ENCODE results near the gene GALR2.

The GALR2 gene

DNA sequence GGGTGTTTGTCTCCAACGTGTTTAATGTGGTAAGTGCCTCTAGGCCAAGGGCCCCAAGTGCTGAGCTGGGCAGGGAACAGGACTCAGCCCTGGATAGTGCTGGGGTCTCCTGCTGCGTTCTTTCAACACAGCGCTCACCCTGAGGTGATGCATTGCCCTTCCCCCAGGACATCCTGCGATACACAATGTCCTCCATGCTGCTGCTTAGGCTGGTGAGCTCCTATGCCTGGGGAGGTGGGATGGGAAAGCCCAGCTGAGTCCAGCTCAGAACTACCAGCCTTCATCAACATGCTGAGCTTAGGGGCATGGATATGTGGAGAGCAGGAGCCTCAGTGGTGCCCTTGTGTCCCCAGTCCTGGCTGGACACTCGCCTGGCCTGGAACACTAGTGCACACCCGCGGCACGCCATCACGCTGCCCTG, 5.0 kb downstream of the GALR2 start:
- TF ChIP-seq, protein P1, sequence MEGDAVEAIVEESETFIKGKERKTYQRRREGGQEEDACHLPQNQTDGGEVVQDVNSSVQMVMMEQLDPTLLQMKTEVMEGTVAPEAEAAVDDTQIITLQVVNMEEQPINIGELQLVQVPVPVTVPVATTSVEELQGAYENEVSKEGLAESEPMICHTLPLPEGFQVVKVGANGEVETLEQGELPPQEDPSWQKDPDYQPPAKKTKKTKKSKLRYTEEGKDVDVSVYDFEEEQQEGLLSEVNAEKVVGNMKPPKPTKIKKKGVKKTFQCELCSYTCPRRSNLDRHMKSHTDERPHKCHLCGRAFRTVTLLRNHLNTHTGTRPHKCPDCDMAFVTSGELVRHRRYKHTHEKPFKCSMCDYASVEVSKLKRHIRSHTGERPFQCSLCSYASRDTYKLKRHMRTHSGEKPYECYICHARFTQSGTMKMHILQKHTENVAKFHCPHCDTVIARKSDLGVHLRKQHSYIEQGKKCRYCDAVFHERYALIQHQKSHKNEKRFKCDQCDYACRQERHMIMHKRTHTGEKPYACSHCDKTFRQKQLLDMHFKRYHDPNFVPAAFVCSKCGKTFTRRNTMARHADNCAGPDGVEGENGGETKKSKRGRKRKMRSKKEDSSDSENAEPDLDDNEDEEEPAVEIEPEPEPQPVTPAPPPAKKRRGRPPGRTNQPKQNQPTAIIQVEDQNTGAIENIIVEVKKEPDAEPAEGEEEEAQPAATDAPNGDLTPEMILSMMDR (conservative IDR thresholded peaks at IDR 0.05; ENCODE audit: low read depth) = no peak
- POLR2A ChIA-PET (ENCODE audit: low non-redundant PET) = interaction anchor here (1.0 kb wide), 1 partner anchor 185 kb away, joined by 3 read pairs; no protein-coding TSS in a partner anchor
- DNase-seq (ENCODE audit: low spot score) = no peak
- CTCF ChIA-PET = interaction anchor here (1.8 kb wide), 1 partner anchor 200 kb away, joined by 5 read pairs; no protein-coding TSS in a partner anchor
- no peak overlapping the region for H3K27ac ChIP-seq

DNA sequence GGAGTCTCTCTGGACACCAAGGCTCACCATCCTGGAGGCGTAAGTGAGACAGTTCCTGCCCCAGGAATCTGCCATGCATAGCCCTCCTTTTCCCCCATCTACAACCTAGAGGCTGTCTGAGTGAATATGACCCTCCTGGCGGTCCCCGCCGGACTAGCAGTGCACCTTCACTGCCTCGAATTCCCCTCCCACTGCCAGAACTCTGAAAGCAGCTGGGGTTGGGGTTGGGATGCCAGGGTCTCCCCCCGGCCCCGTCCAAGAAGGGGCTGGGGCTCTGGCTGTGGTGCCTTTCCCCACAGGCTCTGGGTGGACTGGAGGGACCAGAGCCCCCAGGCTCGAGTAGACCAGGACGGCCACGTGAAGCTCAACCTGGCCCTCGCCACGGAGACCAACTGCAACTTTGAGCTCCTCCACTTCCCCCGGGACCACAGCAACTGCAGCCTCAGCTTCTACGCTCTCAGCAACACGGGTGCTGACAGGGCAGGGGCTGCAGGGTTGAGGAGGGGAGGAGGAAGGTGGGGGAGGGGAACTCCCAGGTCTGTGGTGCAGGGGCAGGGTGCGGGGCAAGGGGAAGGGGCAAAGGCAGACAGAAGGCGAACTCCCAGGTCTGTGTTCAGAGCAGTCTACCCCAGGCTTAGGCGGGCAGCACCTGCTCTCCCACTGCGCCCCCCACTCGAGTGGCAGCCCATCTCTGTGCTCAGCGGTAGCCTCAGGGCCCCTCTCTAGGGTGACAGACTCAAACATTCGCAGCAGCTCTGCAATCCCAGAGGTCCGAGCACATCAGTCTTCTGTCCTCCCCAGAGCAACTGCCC, 5.6 kb downstream of the GALR2 start:
- TF ChIP-seq, protein P1 (conservative IDR thresholded peaks at IDR 0.05; ENCODE audit: low read depth) = no peak

DNA sequence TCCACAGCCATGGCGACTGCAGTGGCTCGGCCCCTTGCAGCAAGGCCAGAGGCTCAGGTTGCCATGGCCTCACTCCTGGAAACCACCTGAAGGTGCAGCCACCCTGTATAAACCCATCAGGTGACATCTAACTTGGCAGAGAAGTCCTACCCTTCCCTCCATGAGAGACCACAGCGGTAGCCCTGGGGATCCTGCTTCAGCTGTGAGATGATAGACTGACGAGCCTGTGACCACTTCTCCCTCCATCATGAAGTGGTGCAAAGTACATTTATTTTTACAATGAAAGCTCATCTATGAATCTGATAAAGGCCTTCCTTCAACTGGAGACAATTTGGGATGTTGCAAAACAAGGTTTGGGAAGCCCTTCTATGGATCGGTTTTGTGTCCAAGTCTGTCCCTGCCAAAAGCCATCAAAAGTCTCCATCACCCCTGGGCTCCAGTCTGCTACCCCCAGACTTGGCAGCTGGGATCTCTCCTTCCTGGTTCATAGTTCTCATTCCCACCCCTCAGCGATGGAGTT, 6.2 kb downstream of the GALR2 start:
- ChIA-PET POLR2A (ENCODE audit: low non-redundant PET) (interaction anchor here (1.0 kb wide), 1 partner anchor 184 kb away, joined by 3 read pairs; no protein-coding TSS in a partner anchor), CTCF (interaction anchor here (0.7 to 1.8 kb wide), 2 partner anchors 80 to 198 kb away, joined by 4 to 5 read pairs; partner anchors contain the start of gene CDK3)
- H3K27ac ChIP-seq = no peak overlapping the region
- TF ChIP-seq, protein P1 (conservative IDR thresholded peaks at IDR 0.05; ENCODE audit: low read depth) = no peak
- DNase-seq (ENCODE audit: low spot score) = no peak

More for the DNA sequence above, 5.6 kb downstream of the GALR2 start:
- no peak overlapping the region for H3K27ac ChIP-seq
- DNase-seq (ENCODE audit: low spot score) = no peak
- POLR2A ChIA-PET (ENCODE audit: low non-redundant PET) = interaction anchor here (1.0 kb wide), 1 partner anchor 185 kb away, joined by 3 read pairs; no protein-coding TSS in a partner anchor
- CTCF ChIA-PET = interaction anchor here (0.6 to 1.8 kb wide), 3 partner anchors 78 to 199 kb away, joined by 3 to 5 read pairs (median 4); partner anchors contain the start of gene CDK3

DNA sequence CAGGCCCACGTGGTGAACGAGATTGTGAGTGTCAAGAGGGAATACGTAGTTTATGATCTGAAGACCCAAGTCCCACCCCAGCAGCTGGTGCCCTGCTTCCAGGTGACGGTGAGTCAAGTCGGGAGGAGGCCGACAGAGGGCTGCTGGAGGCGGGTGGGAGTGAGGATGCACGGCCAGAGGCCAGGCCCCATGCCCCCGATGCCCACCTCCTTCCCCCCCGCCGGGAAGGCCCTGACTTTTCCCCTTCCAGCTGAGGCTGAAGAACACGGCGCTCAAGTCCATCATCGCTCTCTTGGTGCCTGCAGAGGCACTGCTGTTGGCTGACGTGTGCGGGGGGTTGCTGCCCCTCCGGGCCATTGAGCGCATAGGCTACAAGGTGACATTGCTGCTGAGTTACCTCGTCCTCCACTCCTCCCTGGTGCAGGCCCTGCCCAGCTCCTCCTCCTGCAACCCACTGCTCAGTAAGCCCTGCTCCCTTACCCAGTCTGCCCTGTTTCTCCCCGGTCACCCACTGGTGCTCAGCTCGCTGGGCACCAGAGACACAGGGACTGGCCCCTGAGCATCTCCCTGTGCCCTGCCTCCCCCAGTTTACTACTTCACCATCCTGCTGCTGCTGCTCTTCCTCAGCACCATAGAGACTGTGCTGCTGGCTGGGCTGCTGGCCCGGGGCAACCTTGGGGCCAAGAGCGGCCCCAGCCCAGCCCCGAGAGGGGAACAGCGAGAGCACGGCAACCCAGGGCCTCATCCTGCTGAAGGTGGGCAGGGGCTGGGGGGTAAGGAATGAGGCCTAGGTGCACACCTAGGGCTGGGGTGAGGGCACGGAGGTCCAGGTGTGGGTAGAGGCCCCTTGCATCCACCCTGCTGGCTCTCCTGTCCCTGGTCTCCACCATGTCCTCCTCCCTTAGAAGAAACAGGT, 7.0 kb downstream of the GALR2 start:
- CTCF ChIA-PET = interaction anchor here (1.0 to 1.8 kb wide), 2 partner anchors 198 kb away, joined by 4 to 5 read pairs; no protein-coding TSS in a partner anchor
- TF ChIP-seq, protein P1 (conservative IDR thresholded peaks at IDR 0.05; ENCODE audit: low read depth) = no peak

DNA sequence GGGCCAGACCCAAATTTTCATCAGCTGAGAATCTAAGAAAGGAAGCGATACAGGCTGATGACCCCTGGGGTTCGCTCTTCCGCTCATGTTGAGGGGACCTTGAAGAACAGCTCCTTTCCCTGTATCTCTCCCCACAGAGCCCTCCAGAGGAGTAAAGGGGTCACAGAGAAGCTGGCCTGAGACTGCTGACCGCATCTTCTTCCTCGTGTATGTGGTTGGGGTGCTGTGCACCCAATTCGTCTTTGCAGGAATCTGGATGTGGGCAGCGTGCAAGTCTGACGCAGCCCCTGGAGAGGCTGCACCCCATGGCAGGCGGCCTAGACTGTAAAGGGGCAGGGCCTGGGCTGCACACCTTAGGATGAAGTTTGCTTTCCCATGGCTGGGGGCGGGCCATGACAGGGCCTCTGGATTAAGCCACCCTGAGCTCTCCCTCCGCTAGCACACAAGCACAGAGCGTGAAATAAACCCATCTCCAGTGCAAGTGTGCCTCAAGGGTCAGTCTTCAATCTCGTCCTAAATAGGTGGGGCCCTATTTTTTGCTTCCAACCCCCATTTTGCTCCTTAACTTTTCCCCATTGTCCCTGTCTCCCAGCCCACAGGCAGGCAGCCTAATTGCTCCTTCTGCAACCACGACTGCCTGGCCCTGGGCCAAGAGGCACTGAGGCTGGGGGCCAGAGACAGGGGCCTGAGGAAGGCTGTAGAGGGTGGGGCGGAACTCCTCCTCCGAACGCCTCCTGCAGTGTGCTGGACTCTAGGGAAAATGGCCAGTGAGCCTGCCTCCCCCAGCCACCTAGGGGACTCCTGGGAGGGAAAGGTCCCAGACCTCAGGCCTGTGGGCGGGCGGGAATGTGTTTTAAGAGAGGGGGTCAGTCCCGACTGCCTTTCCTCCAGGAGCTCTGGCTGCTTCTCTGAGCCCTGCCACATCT, 8.0 kb downstream of the GALR2 start:
- TF ChIP-seq, protein P1 (conservative IDR thresholded peaks at IDR 0.05; ENCODE audit: low read depth) = no peak
- ChIA-PET POLR2A (ENCODE audit: low non-redundant PET) (no interaction called here), CTCF (interaction anchor here (0.5 to 1.0 kb wide), 3 partner anchors 99 to 197 kb away, joined by 3 to 5 read pairs (median 4); no protein-coding TSS in a partner anchor)
- DNase-seq (ENCODE audit: low spot score) = no peak
- peak overlapping the region; percentile 34 for H3K27ac ChIP-seq

More for the DNA sequence above, 7.0 kb downstream of the GALR2 start:
- H3K27ac ChIP-seq = peak overlapping the region; percentile 34
- POLR2A ChIA-PET (ENCODE audit: low non-redundant PET) = no interaction called here
- no peak for DNase-seq (ENCODE audit: low spot score)
